ENCODE data around the gene LRRC74B.
"Not testable (repeated sequence)": the region's sequence is repeated elsewhere in the genome, so short reads cannot be mapped to it uniquely, and the experiment has no call there.

The LRRC74B gene

DNA sequence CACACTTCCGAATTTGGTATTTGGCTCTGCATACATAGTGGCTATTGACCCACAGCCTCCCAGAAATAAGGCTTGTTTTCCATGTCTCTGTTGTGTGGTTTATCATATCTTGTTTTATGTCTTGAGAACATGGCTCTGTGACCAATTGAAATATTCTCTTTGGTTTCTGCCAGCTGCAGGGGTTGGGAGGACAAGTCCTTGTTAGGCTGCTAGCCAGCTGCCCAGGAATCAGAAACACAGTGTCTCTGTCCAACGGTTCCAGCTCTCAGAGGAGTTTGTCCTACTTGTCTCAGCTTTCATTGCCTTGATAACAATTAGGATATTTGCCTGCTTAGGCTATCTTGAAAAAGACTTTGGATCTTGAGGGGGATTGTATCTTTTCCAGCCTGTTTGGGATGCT lies 7.3 kb upstream of the LRRC74B start:
- H3K4me3 ChIP-seq (ENCODE audit: low read length): no peak overlapping the region
- TF ChIP-seq, protein P1, sequence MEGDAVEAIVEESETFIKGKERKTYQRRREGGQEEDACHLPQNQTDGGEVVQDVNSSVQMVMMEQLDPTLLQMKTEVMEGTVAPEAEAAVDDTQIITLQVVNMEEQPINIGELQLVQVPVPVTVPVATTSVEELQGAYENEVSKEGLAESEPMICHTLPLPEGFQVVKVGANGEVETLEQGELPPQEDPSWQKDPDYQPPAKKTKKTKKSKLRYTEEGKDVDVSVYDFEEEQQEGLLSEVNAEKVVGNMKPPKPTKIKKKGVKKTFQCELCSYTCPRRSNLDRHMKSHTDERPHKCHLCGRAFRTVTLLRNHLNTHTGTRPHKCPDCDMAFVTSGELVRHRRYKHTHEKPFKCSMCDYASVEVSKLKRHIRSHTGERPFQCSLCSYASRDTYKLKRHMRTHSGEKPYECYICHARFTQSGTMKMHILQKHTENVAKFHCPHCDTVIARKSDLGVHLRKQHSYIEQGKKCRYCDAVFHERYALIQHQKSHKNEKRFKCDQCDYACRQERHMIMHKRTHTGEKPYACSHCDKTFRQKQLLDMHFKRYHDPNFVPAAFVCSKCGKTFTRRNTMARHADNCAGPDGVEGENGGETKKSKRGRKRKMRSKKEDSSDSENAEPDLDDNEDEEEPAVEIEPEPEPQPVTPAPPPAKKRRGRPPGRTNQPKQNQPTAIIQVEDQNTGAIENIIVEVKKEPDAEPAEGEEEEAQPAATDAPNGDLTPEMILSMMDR (conservative IDR thresholded peaks at IDR 0.05; ENCODE audit: low read length): no peak
- peak; percentile 62 for DNase-seq (ENCODE audit: low read depth)

DNA sequence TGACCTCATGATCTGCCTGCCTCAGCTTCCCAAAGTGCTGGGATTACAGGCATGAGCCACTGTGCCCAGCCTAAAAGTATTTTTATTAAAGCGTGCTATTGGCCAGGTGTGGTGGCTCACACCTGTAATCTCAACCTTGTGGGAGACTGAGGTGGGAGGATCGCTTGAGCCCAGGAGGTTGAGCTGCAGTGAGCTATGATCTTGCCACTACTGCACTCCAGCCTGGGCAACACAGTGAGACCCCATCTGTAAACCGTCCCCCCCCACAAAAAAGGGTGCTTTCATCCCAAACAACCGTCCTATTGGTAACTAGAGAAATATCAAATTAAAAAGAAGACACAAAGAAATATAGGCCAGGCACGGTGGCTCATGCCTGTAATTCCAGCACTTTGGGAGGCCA lies 6.6 kb upstream of the LRRC74B start:
- not testable (repeated sequence) for DNase-seq (ENCODE audit: low read depth); H3K4me3 ChIP-seq (ENCODE audit: low read length)

DNA sequence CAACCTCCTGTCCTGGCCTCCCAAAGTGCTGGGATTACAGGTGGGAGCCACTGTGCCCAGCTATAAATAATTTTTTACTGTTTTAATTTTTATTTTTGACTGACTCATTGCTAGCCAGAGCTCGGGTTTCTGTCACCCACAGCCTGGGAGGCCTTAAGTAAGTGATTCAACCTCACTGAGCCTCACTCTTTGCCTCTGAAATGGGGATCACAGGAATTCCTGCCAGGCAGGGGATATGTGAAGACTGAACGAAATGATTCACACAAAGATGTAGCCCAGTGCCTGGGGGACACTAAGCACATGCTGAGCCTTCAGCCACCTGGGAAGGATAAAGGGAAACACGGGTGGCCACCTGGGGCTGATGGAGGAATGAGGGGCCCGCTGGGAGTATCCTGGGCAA lies 3.8 kb upstream of the LRRC74B start:
- DNase-seq (ENCODE audit: low read depth): peak; percentile 35
- TF ChIP-seq, protein P1 (conservative IDR thresholded peaks at IDR 0.05; ENCODE audit: low read length): no peak
- no peak overlapping the region for H3K4me3 ChIP-seq (ENCODE audit: low read length)

GRCh38 chr22:21042978-21043859 lies 2.5 kb upstream of the LRRC74B start:
- TF ChIP-seq, protein P1 (conservative IDR thresholded peaks at IDR 0.05; ENCODE audit: low read length): no peak
- no peak overlapping the region for H3K4me3 ChIP-seq (ENCODE audit: low read length)
- DNase-seq (ENCODE audit: low read depth): no peak

DNA sequence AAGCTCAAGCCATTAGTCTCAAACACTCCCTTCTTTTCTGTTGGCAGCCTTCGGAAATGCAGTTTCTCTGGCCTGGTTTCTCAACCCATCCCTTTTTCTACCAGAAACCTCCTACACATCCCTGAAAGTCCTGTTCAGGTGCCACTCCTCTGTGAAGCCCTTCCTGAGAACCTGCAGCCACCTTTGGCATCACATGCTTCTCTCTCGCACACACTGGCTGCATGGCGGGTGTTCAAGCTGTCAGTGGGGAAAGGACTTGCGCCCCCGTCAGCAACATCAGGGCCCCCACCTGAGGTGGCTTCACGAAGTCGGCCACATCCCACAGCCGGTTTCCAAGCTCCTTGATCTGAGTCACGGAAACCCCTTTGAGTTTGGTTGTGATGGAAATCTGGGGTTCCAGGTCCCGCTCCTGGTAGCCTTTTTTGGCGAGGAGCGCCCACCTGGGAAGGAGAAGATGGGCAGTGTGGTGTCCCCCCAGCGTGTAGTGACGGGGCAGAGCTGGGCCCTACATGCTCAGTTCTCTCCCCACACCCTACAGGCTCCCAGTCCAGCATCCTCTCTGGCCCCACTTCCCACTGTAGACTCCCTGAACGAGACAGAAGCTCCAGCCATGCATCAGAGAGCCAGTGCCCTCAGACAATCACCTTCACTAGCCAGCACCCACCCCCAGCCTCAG lies 1.7 kb upstream of the LRRC74B start:
- H3K4me3 ChIP-seq (ENCODE audit: low read length): peak overlapping the region; percentile 41
- TF ChIP-seq, protein P1 (conservative IDR thresholded peaks at IDR 0.05; ENCODE audit: low read length): no peak
- DNase-seq (ENCODE audit: low read depth): no peak

DNA sequence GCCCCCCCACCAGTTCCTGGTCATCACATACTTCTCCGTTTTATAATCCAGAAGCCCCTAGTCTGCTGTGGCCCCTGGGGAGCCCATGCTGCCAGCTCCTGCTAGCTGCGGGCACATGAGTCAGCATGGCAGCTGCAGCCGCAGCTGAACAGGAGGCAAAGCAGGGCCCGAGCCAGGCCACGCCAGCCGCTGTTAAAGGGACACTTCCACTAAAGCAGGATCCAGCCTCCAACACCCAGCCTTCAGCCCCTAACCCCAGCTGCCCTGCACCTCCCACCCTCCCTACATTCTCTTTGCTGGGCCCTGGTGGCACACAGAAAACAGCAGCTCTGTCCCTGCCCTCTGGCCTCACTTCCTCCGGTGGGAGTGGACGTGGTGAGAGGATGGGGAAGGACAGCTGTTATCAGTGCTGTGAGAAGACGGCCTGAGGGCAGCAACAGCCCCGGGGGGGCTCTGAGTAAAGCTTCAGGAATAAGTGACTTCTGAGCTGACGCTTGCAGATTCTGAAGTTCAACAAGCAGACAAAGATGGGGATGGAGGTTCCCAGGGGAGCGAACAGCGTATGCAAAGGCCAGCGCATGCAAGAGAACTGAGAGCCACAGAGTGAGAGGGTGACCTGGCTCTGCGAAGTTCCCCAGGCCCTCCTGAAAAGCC lies 688 bp upstream of the LRRC74B start:
- peak overlapping the region; percentile 53 for H3K4me3 ChIP-seq (ENCODE audit: low read length)
- TF ChIP-seq, protein P1 (conservative IDR thresholded peaks at IDR 0.05; ENCODE audit: low read length): no peak
- DNase-seq (ENCODE audit: low read depth): peak; percentile 66

- no peak overlapping the region for H3K4me3 ChIP-seq (ENCODE audit: low read length)
- DNase-seq (ENCODE audit: low read depth): no peak
- TF ChIP-seq, protein P1 (conservative IDR thresholded peaks at IDR 0.05; ENCODE audit: low read length): no peak
Measured at GRCh38 chr22:21047035-21047661, 1.4 kb downstream of the LRRC74B start.
